Measurements from ENCODE around the gene PLD1.

The PLD1 gene

DNA sequence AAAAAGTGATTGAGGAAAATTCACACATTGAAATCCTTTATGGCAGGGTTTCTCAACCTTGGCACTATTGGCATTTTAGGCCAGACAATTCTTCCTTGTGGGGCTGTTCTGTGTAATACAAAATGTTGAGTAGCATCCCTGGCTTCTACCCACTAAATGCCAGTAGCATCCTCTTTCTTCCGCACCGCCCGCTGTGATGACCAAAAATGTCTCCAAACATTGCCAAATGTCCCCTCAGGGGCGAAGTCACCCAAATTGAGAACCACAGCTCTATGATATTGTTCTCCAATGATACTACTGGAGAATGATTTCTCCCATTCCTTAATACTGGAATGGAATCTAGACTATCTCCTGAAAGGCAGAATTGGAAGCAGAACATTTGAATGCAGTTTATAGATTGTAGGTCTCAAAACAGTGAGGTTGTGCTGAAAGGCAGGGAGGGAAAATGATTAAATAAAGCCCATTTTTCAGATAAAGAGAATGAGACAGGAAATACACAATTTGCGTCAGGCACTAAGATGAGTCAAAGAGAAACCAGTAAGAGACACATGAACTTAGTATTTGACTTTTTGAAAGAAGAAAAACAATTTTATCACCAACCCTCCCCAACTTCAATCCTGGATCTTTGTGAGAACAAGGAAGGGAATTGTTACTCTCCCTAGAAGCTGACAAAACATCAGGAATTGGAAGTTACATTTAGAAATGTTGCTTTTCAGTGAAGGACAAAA, 248.5 kb downstream of the PLD1 start:
- DNase-seq (ENCODE audit: low read depth, low spot score), result no peak

DNA sequence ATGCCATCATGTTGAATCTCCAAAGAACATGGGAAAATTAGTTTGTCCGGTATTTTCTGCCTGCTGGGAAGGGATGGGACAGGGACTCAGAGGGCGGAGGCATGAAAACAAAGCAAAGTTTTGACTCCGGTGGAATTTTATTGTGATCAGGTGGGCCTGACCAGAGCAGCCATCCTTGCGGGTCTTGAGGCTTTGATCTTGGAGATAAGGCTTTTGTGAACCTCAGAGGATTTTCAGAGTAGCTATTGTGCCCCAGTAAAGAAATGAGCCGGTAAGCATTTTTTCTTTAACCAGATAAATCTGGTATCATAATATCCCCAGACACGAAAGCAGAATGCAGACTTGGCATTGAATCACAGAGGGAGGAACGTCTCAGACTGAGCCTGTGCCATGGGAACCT, 250.7 kb downstream of the PLD1 start:
- DNase-seq (ENCODE audit: low read depth, low spot score), result no peak

DNA sequence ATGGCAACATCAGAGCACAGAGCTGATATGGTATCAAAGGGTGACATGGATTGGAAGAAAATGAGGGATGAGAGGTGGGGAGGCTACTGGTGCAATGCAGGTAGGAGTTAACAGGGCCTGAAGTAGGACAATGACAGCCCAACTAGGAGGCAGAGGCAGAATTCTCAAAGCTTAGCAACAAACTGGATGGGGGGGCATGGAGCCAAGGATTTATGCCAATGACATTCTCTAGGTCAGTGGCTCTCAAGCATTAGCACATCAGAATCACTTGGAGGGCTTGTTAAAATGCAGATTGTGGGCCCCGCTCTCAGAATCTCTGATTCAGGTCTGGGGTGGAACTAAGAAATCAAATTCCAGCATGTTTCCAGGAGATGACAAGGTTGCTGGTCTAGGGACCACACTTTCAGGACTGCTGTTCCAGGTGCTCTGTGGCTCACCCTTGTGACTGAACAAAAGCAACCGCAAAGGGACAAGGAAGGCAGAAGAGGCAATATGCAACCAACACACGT, 252.0 kb downstream of the PLD1 start:
- DNase-seq (ENCODE audit: low read depth, low spot score), result no peak

DNA sequence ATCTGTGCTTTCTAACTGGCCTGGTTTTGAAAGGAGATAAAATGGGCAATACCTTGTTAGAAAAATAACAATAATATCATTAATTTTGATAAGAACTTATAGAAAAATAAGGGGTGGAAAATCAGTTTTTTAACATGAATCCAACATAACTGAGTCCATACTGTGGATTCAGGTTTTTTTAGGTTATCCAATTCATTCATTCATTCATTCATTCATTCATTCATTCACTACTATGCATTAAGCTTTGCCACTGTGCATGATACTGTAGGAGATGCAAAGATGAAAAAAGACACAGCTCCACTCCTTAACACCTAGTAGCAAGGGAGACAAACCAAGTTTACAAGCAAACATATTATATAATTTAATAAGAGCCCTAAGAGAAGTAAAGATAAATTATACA, 253.1 kb downstream of the PLD1 start:
- DNase-seq (ENCODE audit: low read depth, low spot score), result no peak

DNA sequence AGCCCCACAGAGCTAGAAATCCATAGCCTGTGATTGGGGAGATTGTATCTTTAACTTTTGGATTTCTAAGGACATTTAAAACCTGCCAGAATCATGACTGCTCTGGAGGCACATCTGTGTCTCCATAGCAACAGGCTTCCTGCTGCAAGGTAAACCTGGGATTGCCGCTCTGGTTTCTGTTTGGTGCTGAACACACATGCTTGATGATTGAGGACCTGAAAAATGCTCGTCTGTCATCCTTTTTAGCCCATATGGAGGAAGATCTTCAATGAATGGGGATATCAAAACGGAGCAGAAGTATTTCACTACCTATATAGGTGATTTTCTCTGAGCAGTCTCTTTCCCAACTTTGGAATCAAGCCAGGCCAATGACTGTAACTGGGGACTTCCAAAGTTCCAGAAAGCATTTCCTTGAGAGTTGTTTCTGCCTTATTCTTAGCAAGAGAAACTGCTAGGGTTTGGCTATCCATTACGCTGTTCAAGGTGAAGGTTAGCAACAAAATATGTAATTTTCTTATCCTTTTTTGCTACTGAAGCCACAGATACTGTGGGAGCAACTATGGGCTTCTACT, 253.6 kb downstream of the PLD1 start:
- DNase-seq (ENCODE audit: low read depth, low spot score), result no peak

DNA sequence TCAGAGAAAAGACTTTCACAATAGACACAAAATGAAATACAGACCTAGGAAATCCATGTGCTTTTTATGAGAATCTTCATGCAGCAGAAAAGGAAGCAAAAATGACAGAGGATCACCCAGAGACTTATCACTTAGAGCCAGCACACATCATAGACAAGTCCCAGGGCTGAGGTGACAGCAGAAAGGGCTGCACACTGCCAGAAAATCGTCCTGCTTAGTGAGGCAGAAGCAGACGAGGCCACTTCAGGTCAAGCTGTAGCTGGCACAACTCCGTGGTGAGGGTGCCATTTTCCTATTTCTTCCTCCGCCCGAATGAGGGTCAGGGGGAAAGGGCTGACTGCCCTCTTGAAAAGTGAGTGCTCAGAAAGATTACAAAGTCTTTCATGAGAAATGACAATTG, 254.1 kb downstream of the PLD1 start:
- DNase-seq (ENCODE audit: low read depth, low spot score), result no peak

DNA sequence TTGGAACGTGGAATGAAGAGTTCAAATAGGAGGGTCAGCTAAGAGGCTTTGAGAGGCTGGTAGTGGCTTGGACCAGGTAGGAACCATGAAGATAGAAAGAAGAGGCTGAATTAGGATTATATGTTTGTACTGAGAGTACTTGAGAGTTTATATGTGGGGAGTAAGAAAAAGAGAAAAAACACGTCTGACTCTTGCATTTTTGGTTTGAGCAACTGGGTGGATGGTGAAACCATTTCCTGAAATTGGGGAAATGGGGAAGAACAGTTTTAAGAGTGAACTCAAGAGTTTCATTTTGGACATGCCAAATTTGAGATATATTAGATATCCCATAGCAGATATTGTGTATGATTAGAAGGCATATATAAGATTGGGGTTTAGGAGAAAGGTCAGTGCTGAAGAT, 257.2 kb downstream of the PLD1 start:
- DNase-seq (ENCODE audit: low read depth, low spot score), result no peak

DNA sequence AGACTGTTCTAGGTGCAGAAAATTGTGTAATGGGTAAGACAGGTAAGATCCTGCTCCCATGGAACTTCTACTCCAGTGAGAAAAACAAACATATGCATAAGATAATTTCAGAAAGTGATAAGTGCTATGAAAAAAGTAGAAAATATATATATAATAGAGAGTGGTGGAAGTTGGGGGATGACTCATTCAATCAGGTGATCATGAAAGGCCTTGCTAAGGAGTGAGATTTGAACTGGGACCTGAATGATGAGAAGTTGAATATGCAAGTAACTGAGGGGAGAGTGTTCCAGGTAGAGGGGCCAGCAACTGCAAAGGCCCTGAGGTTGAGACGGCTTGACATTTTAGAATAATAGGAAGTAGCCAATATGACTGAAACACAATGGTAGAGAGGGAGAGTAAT, 257.8 kb downstream of the PLD1 start:
- DNase-seq (ENCODE audit: low read depth, low spot score), result no peak

DNA sequence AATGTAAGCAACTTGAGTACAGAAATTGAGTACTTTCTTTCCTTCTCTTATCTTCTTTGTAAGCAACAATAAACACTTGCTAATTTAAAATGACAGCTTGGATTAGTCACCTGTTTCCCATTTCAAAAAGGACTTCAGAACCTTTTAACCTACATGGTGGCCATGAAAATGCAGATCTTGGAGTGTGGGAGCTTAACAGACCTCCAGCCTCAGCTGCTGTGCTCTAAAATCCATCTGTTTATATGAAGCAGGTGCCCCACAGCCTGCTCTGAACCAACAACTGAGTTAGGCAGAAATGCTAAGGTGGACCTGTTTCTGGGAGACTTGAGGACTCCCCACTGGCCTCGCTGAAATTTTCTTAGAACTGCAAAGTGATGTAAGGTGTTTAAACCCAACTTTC, 259.0 kb downstream of the PLD1 start:
- DNase-seq (ENCODE audit: low read depth, low spot score), result no peak

Data from smooth muscle cell of the brain vasculature (primary cell).